Keratinocyte (primary cell): ENCODE measurements around the gene SURF6. TPM values are rescaled to one million over a fixed set of nuclear protein-coding genes. Genes with fewer than 3 reads are reported as not detected.

ENCODE experiments used
- DNase-seq: peaks from one replicate; pipeline ENCODE4 v3.0.0-alpha.2; 2011; ENCODE audit warnings: low read depth, missing footprints, low spot score
- FAIRE-seq: peaks from 2 replicates; lab custom pipeline; 2011; peaks lifted over from hg19 to GRCh38; lab: Jason Lieb, UNC
- H2AFZ ChIP-seq: 2 replicates; pipeline ENCODE4 v1.6.0; 2012; ENCODE audit warnings: low read length, control low read depth, inconsistent platforms; ENCODE audit not compliant: control insufficient read depth
- H3K27ac ChIP-seq: 2 replicates; pipeline ENCODE4 v1.5.1; 2011; ENCODE audit warnings: low read length; ENCODE audit not compliant: control insufficient read depth, insufficient read depth
- H3K27me3 ChIP-seq: 3 replicates; pipeline ENCODE4 v1.6.0; 2011; ENCODE audit warnings: low read length; ENCODE audit not compliant: control insufficient read depth, insufficient read depth; ENCODE audit errors: extremely low read depth
- H3K36me3 ChIP-seq, 2 experiments: 2 replicates in 1 of 2; 3 replicates in 1 of 2; pipeline ENCODE4 v1.5.1; 2011; ENCODE audit warnings: low read length in 2 of 2, mild to moderate bottlenecking in 1 of 2; ENCODE audit not compliant: control insufficient read depth in 2 of 2, insufficient read depth in 2 of 2; ENCODE audit errors: extremely low read depth in 1 of 2
- H3K4me1 ChIP-seq: 3 replicates; pipeline ENCODE4 v1.5.1; 2011; ENCODE audit warnings: low read length; ENCODE audit not compliant: control insufficient read depth, insufficient read depth; ENCODE audit errors: extremely low read depth
- H3K4me2 ChIP-seq: 3 replicates; pipeline ENCODE4 v1.6.0; 2011; ENCODE audit warnings: low read depth, low read length; ENCODE audit not compliant: control insufficient read depth, insufficient read depth; ENCODE audit errors: extremely low read depth
- H3K4me3 ChIP-seq, 3 experiments: fragments of 200-600 bp in 1 of 3; sonication (generic) in 1 of 3; 2 replicates in 2 of 3; 3 replicates in 1 of 3; pipeline ENCODE4 v1.5.1; 2011 to 2016; ENCODE audit warnings: low read length in 3 of 3, mild to moderate bottlenecking in 3 of 3, control low read depth in 2 of 3, inconsistent platforms in 1 of 3, low read depth in 1 of 3, mixed read lengths in 1 of 3, mixed run types in 1 of 3, moderate library complexity in 1 of 3; ENCODE audit not compliant: control insufficient read depth in 2 of 3, insufficient read depth in 2 of 3; ENCODE audit errors: extremely low read depth in 1 of 3
- H3K79me2 ChIP-seq: 2 replicates; pipeline ENCODE4 v1.6.0; 2012; ENCODE audit warnings: low read length; ENCODE audit not compliant: control insufficient read depth, insufficient read depth
- H3K9ac ChIP-seq: 3 replicates; pipeline ENCODE4 v1.6.0; 2011; ENCODE audit warnings: low read length; ENCODE audit not compliant: control insufficient read depth, insufficient read depth; ENCODE audit errors: extremely low read depth
- H3K9me1 ChIP-seq: 3 replicates; pipeline ENCODE4 v1.6.0; 2011; ENCODE audit warnings: low read length; ENCODE audit not compliant: control insufficient read depth, insufficient read depth; ENCODE audit errors: extremely low read depth
- H3K9me3 ChIP-seq: 2 replicates; pipeline ENCODE4 v1.5.1; 2012; ENCODE audit warnings: low read depth, low read length; ENCODE audit not compliant: control insufficient read depth
- H4K20me1 ChIP-seq: 3 replicates; pipeline ENCODE4 v1.6.0; 2011; ENCODE audit warnings: low read length; ENCODE audit not compliant: control insufficient read depth, insufficient read depth; ENCODE audit errors: extremely low read depth
- CTCF ChIP-seq, 3 experiments: IDR thresholded peaks in 1 of 3; conservative IDR thresholded peaks in 1 of 3; optimal IDR thresholded peaks in 1 of 3; 2 replicates in 2 of 3; 3 replicates in 1 of 3; pipeline versions ENCODE3 to v1.5.1; 2011; ENCODE audit warnings: low read length in 3 of 3, mild to moderate bottlenecking in 3 of 3, moderate library complexity in 2 of 3, control low read depth in 1 of 3, inconsistent platforms in 1 of 3; ENCODE audit not compliant: insufficient read depth in 2 of 3; ENCODE audit errors: extremely low read depth in 1 of 3
- EZH2 ChIP-seq: IDR thresholded peaks from one replicate; pipeline ENCODE4 v1.6.1; 2012; ENCODE audit warnings: inconsistent platforms, mild to moderate bottlenecking, low read length, moderate library complexity
- dilution Hi-C: fragments of 300-500 bp; cut with MboI; formaldehyde crosslinking; loops from one replicate; pipeline ENCODE4 v1.7.0; 2020; ENCODE audit warnings: low sequenced_read_pairs; ENCODE audit not compliant: extremely low pct_ligation_motif_present
- polyA plus RNA-seq, 5 experiments: library from polyadenylated mRNA; depleted of rRNA in 3 of 5; stranded (reverse) in 3 of 5; stranded (forward) in 1 of 5; unstranded in 1 of 5; fragments of >200 nt; gene quantifications; 1 replicate in 1 of 5; 2 replicates in 3 of 5; 3 replicates in 1 of 5; pipeline versions ENCODE4 v1.2.1 to v1.2.3, GENCODE V29; 2011 to 2012; ENCODE audit warnings: missing spikeins in 2 of 5, low read depth in 1 of 5, low replicate concordance in 1 of 5

The SURF6 gene
- polyA plus RNA-seq, 1 donor (not counting 4 experiments of a cell fraction or from before 2014, with no cell fraction given), result 13.0 TPM

DNA sequence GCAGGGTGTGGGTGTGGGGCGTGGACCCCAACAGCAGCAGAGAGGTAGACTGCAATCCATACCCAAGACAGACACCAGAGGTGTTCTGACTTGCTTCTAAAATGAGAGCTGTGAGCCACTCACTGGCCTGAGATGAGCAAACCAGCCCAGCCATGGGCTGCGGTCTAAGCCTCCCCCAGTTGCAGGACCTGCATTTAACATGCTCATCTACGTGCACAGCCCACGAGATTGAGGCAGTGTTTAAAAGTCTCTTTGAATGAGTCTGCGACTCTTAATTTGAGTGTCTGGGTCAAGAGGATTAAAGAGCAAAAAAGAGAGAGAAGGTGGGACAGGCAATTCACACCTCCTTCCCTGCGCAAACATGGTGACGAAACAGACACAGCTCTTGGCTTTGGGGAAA lies 33.9 kb upstream of the SURF6 start:
- no peak overlapping the region for H3K4me2 ChIP-seq
- dilution Hi-C loops, result no loop called here
- no peak overlapping the region for H3K4me3 ChIP-seq
- peaks cover 64% of the 10 kb centered on the region for H3K4me1 ChIP-seq
- H3K27ac ChIP-seq, result no peak overlapping the region
- no peaks in the 10 kb centered on the region for H3K27me3 ChIP-seq
- H2AFZ ChIP-seq, result no peak overlapping the region
- H3K79me2 ChIP-seq, result peaks cover 93% of the 10 kb centered on the region
- H3K36me3 ChIP-seq, result peaks cover 34 to 55% of the 10 kb centered on the region in 2 experiments
- H4K20me1 ChIP-seq, result peaks cover 62% of the 10 kb centered on the region
- no peak for DNase-seq
- H3K9ac ChIP-seq, result no peak overlapping the region
- FAIRE-seq, result no peak
- H3K9me3 ChIP-seq, result no peaks in the 10 kb centered on the region
- no peak for TF ChIP-seq CTCF (optimal IDR thresholded peaks at IDR 0.05 in 1 of 3, IDR thresholded peaks at IDR 0.05 in 1 of 3, conservative IDR thresholded peaks at IDR 0.05 in 1 of 3; ENCODE audit: extremely low read depth in 1 of 3, insufficient read depth in 2 of 3, low read length in 3 of 3)
- no peak for TF ChIP-seq EZH2
- H3K9me1 ChIP-seq, result peaks cover 8% of the 10 kb centered on the region

DNA sequence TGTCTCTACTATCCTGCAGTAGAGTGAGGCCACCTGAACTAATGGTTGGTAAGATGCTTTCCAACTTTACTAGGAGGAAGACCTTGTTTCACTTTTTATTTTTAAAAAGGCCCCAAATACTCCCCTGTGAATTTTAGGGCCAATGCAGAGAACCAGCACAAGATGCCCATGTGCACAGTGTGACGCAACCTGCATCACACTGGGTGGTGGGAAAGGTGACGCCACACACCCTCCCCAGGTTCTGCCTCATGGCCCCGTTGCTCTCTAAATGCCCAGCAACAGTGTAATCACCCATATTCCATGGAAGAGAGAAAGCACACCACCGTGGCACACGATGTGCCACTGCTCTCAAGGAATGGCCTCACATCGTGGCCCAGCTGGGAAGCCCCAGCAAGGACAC lies 33.4 kb upstream of the SURF6 start:
- H3K9ac ChIP-seq, result no peak overlapping the region
- DNase-seq (no peak), FAIRE-seq (no peak)
- H3K4me2 ChIP-seq, result no peak overlapping the region
- peaks cover 63% of the 10 kb centered on the region for H4K20me1 ChIP-seq
- H3K9me3 ChIP-seq, result no peaks in the 10 kb centered on the region
- TF ChIP-seq EZH2, result no peak
- no peak for TF ChIP-seq CTCF (optimal IDR thresholded peaks at IDR 0.05 in 1 of 3, IDR thresholded peaks at IDR 0.05 in 1 of 3, conservative IDR thresholded peaks at IDR 0.05 in 1 of 3; ENCODE audit: extremely low read depth in 1 of 3, insufficient read depth in 2 of 3, low read length in 3 of 3)
- no peaks in the 10 kb centered on the region for H3K27me3 ChIP-seq
- H2AFZ ChIP-seq, result no peak overlapping the region
- no peak overlapping the region for H3K4me3 ChIP-seq
- H3K4me1 ChIP-seq, result peaks cover 66% of the 10 kb centered on the region
- dilution Hi-C loops, result no loop called here
- H3K36me3 ChIP-seq, result peaks cover 34 to 56% of the 10 kb centered on the region in 2 experiments
- H3K79me2 ChIP-seq, result peaks cover 88% of the 10 kb centered on the region
- H3K27ac ChIP-seq, result no peak overlapping the region
- peaks cover 8% of the 10 kb centered on the region for H3K9me1 ChIP-seq
